Lower lobe of right lung (tissue), 2 donors: ENCODE data around the gene AOPEP. TPM values are rescaled to one million over a fixed set of nuclear protein-coding genes. Genes with fewer than 3 reads are reported as not detected.

Source experiments
- ATAC-seq, 2 donors: fragments of 200-7000 bp; cut with Tn5 transposase; one replicate each; pipeline ENCODE4 v1.9.1; 2020 to 2022; ENCODE audit warnings: mild to moderate bottlenecking in 2 of 2, moderate library complexity in 2 of 2
- DNase-seq: peaks from one replicate; pipeline ENCODE4 v3.0.0-alpha.2; 2020
- H3K27ac ChIP-seq: fragments of 200-600 bp; one replicate; pipeline ENCODE4 v1.8.0; 2022
- H3K27me3 ChIP-seq: fragments of 200-600 bp; one replicate; pipeline ENCODE4 v1.8.0; 2022; ENCODE audit warnings: low read depth
- H3K36me3 ChIP-seq: fragments of 200-600 bp; one replicate; pipeline ENCODE4 v1.8.0; 2022; ENCODE audit warnings: mild to moderate bottlenecking
- H3K4me1 ChIP-seq: fragments of 200-600 bp; one replicate; pipeline ENCODE4 v1.8.0; 2022
- H3K4me3 ChIP-seq: fragments of 200-600 bp; one replicate; pipeline ENCODE4 v1.8.0; 2022; ENCODE audit warnings: mild to moderate bottlenecking
- H3K9me3 ChIP-seq: fragments of 200-600 bp; one replicate; pipeline ENCODE4 v1.8.0; 2022
- intact Hi-C: fragments of 100-400 bp; cut with DNase I; formaldehyde crosslinking; loops from one replicate; pipeline ENCODE4 v1.11.0; 2022
- total RNA-seq: library from RNA; stranded (reverse); fragmentation: NEBNext Ultra II Directional; extraction: Animal tissue kit (Norgen Biotek cat#: 25700); gene quantifications from one replicate; pipeline ENCODE4 v1.2.1, GENCODE V29; 2021
- TF ChIP-seq, protein P1 (sequence below): fragments of 200-600 bp; IDR thresholded peaks from one replicate; pipeline ENCODE4 v1.8.0; 2022; ENCODE audit warnings: antibody characterized with exemption, mild to moderate bottlenecking
- donor health status: DM: no; HTN: yes; CAD: no; lungs with severe emphysema.

Gene AOPEP
- total RNA-seq, 1 donor from 2014 or later, result 63.7 TPM

DNA sequence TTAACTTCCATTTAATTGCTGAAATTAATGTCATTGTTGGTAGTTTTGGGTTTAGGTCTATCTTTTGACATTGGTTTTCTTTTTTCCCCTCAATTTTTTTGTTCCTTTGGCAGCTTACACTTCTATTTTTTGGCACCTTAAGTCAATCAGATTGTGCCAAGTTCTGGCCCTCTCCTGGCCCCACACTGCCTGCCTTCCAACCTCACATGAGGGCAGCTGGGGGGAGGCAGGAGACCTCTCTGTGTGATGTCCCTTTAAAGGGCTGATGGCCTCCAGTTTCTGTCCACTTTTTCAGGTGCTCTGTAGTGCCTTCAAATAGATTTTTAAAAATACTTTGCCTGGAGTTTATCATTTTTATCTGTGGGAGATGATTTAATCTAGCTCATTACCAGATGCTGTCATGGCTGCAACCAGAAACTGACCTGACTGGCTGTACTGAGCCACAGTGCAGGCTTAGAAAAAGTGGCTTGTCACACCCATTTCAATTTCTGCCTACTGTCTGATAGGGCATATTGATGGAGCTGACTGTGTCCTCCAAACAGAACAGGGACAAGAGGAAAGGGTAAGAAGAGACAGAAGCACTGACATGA lies 394.4 kb downstream of the AOPEP start:
- DNase-seq (no peak), ATAC-seq (no peak)
- Histone ChIP-seq H3K4me1 (peaks cover 8% of the 10 kb centered on the region), H3K4me3 (no peak overlapping the region), H3K27me3 (no peaks in the 10 kb centered on the region), H3K36me3 (no peaks in the 10 kb centered on the region), H3K9me3 (no peaks in the 10 kb centered on the region), H3K27ac (no peak overlapping the region)
- intact Hi-C loops, result loop anchor here (10.0 kb wide), 1 partner anchor 336 kb away; no protein-coding TSS in a partner anchor
- TF ChIP-seq, protein P1, sequence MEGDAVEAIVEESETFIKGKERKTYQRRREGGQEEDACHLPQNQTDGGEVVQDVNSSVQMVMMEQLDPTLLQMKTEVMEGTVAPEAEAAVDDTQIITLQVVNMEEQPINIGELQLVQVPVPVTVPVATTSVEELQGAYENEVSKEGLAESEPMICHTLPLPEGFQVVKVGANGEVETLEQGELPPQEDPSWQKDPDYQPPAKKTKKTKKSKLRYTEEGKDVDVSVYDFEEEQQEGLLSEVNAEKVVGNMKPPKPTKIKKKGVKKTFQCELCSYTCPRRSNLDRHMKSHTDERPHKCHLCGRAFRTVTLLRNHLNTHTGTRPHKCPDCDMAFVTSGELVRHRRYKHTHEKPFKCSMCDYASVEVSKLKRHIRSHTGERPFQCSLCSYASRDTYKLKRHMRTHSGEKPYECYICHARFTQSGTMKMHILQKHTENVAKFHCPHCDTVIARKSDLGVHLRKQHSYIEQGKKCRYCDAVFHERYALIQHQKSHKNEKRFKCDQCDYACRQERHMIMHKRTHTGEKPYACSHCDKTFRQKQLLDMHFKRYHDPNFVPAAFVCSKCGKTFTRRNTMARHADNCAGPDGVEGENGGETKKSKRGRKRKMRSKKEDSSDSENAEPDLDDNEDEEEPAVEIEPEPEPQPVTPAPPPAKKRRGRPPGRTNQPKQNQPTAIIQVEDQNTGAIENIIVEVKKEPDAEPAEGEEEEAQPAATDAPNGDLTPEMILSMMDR, result no peak

DNA sequence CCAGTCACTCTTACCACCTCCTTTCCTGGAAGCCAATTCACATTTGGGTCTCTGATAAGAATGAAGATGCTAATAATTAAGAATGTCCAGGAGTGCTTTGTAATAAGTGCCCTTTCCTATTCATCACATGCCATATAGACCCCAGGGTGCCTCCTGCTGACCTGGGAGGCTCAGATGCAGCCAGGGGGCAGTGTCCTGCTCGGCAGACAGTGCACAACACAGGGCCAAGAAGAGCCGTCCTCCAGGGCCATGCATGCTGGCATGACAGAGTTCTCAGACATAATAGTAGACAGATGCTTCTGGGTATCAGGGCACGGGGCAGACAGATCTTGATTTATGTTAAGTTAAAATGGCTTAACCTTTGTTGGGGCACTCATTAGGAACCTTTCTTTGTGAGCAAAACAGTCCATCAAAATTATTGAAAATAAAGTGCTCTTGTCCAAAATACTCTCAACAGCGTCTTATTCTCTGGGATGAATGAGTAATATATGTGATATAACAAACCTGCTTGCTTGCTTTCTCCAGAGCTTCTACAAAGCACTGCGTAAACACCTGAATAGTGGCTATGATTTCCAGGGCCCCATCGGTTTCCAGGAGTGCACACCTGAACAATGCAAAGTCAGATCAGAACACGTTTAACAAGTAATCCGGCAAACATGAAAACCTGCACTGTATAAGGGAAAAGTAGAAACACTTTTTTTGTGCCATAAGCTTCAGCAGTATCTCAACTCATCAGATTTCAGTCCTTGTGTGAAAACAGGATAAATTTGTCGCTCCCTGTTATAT lies 398.3 kb downstream of the AOPEP start:
- H3K9me3 ChIP-seq, result no peaks in the 10 kb centered on the region
- peaks cover 12% of the 10 kb centered on the region for H3K4me1 ChIP-seq
- DNase-seq (no peak), ATAC-seq (no peak)
- H3K4me3 ChIP-seq, result no peak overlapping the region
- intact Hi-C loops, result loop anchor here (10.0 kb wide), 1 partner anchor 340 kb away; no protein-coding TSS in a partner anchor
- H3K27me3 ChIP-seq, result no peaks in the 10 kb centered on the region
- H3K36me3 ChIP-seq, result no peaks in the 10 kb centered on the region
- TF ChIP-seq, protein P1, result peak; percentile 20
- no peak overlapping the region for H3K27ac ChIP-seq

DNA sequence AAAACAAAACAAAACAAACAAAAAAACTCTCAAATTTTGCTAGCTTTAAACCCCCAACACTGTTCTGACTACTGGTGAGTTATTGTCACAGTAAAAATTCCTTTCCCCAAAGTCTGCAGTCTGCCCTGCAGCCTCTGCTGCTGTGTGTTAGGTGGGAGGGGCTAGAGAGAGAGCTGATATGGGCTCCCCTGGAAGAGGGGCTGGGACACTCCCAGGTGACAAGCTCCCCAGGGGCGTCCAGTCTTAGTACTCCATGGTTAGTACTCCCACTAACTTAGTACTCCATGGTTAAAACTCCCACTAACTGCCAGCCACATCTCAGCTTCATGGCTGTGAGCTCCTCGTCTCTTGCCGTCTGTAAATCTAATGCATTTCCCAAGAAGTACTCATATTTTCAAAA lies 399.2 kb downstream of the AOPEP start:
- H3K4me1 ChIP-seq, result peaks cover 20% of the 10 kb centered on the region
- no peak overlapping the region for H3K4me3 ChIP-seq
- TF ChIP-seq, protein P1, result no peak
- H3K27ac ChIP-seq, result no peak overlapping the region
- no peaks in the 10 kb centered on the region for H3K36me3 ChIP-seq
- intact Hi-C loops, result loop anchor here (10.0 kb wide), 1 partner anchor 341 kb away; no protein-coding TSS in a partner anchor
- no peaks in the 10 kb centered on the region for H3K9me3 ChIP-seq
- H3K27me3 ChIP-seq, result no peaks in the 10 kb centered on the region
- DNase-seq, result no peak
- ATAC-seq, result no peak

DNA sequence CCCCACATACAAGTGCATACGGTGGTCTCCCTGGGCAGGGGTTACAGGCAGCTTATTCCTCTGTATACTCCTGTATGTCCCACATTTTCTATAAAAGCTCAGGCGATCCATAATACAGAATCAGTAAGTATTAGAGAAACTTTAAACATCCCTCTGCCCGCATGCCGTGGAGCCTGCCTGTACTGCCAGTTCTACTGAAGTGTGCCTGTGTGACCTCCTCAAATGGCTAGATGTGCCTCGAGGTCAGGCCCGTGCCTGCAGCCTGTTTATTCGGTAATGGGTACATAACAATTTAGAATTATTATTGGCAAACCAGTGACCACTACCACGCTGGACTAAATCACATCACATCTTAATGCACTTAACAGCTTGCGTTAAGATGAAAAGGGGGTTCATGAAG lies 400.2 kb downstream of the AOPEP start:
- intact Hi-C loops, result loop anchor here (10.0 kb wide), 1 partner anchor 342 kb away; no protein-coding TSS in a partner anchor
- Histone ChIP-seq H3K9me3 (no peaks in the 10 kb centered on the region), H3K4me3 (no peak overlapping the region), H3K27ac (no peak overlapping the region), H3K4me1 (peaks cover 29% of the 10 kb centered on the region), H3K27me3 (no peaks in the 10 kb centered on the region), H3K36me3 (no peaks in the 10 kb centered on the region)
- ATAC-seq, result no peak
- no peak for DNase-seq
- TF ChIP-seq, protein P1, result no peak

DNA sequence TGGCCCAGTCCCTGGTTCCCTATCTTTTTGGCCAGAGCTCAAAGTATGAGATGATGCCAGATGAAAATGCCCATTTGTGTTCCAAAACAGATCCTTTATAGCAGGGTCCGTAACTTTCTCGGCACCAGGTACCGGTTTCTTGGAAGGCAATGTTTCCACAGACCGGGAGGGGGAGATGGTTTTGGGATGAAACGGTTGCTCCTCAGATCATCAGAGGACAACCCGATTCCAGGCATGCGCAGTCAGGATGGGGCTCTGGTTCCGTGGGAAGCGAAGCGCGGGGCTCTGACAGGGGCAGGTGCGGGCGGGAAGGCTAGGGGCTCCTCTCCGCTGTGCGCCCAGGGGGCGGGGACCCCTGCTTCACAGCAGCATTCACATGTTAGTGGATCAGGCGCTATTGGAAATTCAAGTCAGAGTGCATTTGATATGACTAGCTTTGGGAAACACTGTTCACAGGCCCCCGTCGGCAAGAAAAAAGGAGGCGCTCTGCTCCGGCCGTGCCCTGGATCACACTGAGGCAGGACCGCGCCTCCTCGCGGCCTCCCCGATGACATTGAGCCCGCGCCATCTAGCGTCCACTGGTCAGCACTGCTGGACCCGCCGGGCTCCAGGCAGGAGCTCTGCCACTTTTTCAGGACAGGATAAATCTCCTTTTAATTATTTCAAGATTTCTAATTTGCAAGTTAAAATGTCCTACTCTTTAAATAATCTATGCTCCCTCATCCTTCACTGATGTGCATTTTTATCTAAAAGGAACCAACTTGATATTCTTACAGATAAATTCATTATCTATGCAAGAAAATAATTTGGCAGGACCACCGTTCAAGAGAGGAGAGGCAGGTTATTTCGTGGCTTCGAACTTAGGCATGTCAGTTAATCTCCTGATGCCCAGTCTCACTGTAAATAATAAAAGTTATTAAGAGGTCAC lies 401.0 kb downstream of the AOPEP start:
- TF ChIP-seq, protein P1, result peak; percentile 96
- peaks cover 29% of the 10 kb centered on the region for H3K4me1 ChIP-seq
- peak overlapping the region; percentile 36 for H3K4me3 ChIP-seq
- DNase-seq, result peak; percentile 88
- H3K27me3 ChIP-seq, result no peaks in the 10 kb centered on the region
- peak; percentile 89 to 92 for ATAC-seq
- no peak overlapping the region for H3K27ac ChIP-seq
- H3K9me3 ChIP-seq, result no peaks in the 10 kb centered on the region
- intact Hi-C loops, result loop anchor here (10.0 kb wide), 1 partner anchor 343 kb away; no protein-coding TSS in a partner anchor
- H3K36me3 ChIP-seq, result no peaks in the 10 kb centered on the region
